GM18907 (cell line): Measurements from ENCODE around the gene STUM.
"Not testable (repeated sequence)": the region's sequence is repeated elsewhere in the genome, so short reads cannot be mapped to it uniquely, and the experiment has no call there.

ENCODE experiments used
- ATAC-seq: cut with Tn5 transposase; IDR thresholded peaks from one replicate; pipeline ENCODE4 v1.9.1; 2021; ENCODE audit warnings: mild to moderate bottlenecking, moderate library complexity; ENCODE audit not compliant: unreplicated experiment

STUM gene

DNA sequence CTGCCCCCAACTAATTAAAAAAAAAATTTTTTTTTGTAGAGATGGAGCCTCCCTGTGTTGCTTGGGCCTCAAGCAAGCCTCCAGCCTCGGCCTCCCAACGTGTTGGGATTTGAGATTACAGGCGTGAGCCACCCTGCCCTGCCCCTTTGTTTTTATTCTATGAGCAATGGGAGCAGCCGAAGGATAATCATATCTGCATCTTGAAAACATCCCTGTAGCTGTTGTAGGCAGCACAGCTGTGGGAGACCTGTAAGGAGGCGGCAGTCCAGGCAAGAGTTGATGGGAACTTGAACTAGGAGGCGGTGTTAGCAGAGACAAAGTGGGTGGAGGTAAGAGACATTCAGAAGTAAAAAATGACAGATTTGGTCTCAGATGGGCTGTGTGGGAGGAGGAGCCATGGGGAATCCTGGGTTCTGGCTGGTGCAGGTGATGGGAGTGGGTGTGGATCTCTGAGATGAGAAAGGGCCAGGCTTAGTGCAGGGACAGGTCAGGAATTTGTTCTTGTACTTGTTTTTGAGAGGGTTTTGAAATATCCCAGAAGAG, 31.3 kb downstream of the STUM start:
- ATAC-seq, result no peak

DNA sequence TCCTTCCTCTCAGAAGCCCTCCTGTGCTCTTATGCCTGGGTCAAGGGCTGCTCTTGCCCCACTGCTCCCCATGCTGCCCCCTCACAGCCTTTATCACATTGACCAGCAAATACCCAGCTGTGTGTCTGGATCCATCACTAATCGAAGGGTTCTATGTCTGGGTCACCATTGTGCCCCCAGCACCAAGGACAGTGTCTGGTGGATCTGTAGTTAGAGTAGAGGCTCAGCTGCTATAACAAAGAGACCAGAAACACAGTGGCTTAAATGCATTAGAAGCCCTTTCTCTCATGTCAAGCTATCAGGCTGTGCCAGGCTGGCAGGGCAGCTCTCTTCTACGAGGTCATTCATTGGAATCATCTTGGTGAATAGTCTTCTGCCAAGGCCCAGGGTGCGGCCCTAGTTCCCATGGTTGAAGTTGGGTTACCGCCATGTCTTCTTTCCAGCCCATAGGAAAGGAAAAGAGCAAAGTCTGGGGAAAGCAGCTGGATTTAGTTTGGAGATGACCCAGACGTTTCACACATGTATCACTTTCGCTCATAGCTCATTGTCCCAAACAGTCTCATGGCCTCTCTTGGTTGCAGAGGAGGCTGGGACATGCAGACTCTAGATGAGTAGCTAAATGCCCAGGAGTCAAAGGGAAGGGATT, 32.2 kb downstream of the STUM start:
- ATAC-seq, result no peak

DNA sequence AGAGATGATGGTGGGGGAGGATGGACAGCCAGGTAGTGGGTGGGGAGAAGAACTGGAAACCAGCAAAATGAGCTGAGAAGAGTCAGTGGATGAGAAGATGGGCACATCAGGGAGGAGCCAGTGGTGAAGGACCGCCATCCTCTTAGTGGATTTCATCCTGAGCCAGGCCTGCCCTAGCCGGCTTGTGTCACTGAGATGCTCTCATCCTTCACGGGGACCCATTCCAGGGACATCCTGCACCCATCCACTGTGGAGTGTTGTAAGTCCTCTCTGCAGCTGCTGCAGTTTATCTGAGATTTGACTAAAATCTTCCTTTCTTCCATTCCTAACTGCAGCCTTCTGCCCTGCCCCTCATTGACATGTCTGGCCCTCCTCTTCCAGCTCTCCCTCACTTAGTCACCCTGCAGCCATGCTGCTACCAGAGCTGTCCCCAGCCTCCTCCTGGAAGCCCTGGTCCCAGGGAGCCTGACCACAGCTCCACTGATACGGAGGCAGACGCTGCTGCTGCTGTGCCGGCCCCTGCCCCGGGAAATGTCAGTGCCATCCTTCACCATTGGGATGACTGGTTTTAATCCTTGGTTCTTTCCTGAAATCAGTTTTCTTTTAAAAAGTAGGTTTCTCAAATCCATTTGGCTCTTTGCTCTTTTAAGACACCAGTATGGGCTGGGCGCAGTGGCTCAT, 33.2 kb downstream of the STUM start:
- no peak for ATAC-seq

DNA sequence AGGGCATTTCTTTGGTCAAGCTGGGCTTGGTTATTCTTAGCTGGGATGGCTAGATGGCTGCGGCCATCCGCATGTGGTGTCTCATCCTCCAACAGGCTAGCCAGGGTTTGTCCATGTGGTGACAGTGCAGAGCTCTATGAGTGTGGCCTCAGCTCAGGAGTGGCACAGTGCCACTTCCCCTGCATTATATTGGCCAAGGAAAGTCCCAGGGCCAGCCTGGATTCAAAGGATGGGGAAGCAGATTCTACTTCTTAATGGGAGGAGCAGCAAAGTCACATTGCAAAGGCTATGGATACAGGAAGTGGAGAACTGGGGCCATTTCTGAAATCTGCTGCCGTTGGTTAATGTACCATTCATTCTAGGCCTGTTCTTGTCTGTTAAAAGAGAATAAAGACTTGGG, 34.4 kb downstream of the STUM start:
- ATAC-seq, result no peak

DNA sequence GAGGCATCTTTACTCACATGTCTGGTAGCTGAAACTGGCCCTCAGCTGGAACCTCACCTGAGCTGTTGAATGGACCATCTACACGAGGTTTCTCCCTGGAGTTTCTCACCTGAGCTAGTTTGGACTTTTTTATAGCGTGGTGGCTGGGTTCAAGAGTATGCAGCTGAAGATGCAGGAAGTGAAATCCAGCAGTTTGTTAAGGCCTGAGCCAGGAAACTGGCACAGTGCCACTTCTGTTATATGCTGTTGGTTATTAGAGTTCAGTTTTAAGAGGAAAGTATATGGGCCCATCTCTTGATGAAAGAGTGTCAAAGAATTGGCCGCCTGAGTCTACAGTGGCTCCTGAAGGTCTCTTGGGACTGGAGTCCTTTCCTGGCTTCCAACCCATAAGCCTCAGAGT, 35.6 kb downstream of the STUM start:
- no peak for ATAC-seq

DNA sequence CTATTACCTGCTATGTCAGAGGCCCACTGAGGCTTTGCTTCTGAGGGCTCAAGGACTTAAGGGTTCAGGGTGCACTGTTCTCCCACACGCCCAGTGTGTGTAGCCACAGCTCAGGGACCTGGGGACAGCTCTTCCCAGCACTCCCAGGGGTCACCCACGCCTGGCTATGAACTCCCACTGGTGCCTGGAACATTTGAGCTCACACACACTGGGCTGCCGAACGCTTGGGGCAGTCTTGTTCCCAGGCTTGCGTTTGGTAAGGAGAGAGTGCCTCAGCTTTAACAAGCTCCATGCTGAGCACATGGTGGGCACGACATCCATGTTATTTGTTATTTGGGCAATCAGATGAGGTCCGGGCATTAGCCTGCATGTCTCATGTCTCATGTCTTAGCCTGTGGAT, 37.6 kb downstream of the STUM start:
- no peak for ATAC-seq

DNA sequence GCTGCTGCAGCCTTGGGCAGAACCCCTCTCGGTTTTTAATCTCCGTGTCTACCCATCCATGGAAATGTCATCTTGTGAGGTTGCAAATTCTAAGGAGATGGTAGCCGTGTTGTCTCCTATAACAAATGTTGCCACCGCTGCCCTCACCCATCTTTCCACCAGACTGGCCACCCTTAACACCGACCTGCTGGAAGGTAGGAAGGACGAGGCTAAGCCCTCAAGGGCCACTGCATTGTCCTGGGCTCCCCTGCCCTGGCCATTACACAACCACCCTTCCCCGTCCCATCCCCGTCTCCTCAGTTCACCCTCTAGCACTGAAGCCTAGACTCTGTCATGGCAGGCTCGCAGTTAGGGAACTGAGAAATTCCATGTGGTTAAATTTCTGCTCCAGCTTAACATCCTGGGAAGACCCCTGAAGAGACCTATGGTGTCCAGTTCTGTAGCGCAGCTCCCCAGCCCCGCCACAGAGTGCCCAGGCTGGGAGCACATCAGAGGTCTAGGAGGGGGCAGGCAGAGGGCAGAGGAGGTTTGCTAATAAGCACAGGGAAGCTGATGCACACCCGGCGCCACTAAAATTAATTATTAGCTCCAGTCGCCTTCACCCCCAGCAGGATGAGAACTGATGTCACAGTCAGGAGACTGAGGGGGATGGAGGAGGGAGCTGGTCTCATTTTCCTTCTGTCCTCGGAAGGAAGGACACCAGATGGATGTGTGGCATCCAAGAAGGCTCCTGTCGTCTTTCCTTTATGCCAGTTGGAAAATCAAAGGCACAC, 38.3 kb downstream of the STUM start:
- ATAC-seq, result no peak

DNA sequence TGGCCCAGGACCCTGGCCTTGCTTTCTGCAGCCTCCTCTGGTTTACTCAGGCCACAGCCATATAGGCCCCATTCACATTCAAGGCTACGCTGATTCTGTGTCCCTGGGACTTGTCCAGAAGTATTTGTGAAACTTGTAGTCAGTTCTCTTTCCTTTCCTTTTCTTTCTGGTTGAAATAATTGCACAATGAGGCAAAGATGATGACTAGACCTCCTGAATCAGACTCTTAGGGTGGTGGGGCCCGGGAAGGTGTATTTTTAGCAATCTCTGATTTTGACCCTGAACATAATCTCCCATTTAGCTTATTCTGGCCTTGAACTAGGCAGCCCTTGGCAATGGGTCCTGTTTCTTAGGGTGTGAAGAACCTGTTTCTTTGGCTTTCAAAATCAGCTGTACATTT, 39.9 kb downstream of the STUM start:
- ATAC-seq, result no peak

DNA sequence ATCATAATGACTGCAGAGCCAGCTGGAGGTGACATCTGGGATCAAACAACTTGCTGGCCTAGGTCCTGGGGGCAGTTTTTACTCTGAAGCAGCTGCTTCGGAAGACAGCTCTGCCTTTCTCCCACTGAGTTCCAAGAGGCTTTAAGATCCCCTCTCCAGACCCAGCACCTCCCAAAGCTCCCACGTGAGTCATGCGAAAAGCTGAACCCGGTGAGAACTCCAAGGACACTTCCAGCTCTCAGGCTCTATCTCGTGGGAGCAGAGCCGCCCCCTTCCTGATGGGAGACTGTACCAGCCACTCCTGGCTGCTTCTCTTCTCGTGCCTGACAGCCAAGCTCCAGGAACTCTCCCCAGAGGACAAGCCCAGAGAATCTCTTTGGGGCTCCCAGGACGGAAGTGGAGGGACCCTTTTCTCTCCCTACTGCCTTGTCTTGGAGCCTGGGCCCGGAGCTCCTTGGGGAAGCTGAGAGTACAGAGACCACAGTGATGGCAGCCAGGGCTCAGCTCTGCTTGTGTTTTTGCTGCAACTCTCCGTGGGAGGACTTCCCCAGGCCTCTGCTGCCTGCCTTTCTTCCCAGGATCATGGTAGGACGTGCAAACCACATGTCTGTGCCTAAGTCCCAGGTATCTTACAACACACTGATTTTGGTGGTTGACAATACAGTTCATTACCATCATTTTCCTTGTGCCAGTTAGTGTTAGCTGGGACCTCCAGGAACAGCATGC, 40.6 kb downstream of the STUM start:
- no peak for ATAC-seq

DNA sequence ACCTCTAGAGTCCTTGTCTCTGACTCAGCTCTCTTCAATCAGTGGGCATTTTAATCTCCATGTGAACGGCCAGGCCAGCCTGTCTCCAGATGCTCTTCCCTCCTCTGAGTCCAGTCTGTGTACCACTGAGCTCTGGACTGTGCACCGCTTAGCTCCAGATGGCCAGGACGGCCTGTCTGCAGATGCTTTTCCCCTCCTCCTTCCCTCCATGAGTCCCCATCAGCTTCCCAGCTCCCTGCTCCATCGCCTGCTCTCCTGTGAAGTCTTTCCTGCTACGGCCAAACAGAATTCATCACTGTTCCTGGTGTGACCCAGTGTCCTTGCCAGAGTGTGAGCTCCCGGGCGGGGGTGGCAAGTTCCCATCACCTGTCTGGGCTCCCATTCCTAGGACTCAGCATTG, 42.0 kb downstream of the STUM start:
- ATAC-seq, result no peak

DNA sequence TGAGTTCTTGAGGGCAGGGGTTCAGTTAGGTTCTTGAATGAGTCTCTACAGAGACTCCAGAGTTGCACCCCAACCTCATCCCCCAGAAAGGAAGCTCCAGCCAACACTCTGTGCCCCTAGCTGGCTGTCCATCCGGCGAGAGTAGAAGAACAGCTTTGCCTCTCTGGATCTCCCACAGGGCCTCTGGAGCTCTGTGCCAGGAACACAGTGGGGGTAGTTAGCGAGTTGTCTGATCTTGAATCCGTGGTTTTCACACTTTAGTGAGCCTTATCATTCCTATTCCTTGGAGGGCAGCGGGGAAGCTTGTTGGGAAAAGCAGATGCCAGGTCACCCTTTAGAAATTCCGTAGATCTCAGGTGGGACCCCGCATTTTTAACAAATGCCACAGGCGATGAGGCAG, 45.0 kb downstream of the STUM start:
- no peak for ATAC-seq

DNA sequence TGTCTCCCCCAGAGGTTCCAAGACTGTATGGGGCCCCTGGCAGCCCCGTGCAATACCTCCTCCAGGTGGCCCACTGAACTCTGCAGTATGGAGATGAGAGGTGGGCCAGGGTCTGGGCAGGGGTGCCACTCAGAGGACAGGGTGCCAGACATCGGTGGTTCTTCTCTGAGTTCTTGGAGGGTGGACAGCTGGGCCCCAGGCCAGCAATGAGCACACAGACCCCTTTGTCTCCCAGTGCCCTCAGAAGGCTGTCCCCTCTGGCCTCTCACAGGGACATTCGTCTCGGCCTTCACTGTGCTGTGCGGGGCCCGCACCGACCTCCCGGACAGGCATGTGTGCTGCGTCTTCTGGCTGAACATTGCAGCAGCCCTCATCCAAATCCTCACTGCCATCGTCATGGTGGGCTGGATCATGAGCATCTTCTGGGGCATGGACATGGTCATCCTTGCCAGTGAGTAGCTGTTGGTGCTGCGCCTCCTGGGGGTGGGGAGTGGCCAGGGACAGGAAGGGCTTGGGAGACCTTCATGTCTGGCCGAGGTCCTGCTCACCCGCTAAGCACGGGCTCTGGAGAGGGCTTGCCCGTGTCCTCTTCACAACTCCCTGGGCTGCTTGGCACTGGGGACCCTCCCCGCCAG, 48.1 kb downstream of the STUM start:
- no peak for ATAC-seq

DNA sequence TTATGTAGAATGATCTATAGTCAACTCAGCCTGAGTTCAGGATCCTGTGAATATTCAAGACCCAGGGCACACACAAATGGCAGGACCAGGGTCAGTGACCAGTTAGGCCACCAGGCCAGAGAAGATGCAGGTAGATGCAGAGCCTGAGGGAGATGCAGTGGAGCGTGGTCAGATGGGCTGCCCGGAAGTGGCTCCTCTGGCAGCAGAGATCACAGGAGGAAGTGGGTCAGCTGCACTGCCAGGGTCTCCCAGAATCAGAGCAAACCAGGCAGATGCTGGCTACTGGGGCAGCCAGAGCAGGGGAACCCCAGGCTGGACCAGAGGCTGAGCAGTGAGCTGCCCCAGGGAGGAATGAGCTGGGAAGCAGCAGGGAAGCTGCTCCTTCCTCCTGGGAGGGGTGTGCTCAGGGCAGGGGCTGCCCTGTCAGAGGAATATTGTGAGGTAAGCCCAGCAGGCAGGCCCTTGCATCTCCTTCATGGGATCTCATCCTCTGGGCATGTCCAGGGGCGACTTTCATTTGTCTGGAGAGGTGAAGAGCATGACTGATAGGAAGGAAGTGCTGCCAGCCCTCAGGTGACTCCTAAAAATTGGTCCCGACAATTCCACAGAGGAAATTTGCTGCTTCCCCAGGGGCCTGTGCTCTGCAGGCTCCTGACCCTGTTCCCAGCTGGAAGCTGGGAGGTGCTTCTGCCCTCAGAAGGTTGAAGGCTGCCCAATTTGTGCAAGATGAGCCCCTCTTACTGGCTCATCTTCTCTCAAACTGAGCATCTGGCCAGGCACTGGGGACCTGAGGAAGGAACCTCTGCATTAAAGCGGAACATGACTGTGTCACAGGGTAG, 49.3 kb downstream of the STUM start:
- ATAC-seq, result no peak

DNA sequence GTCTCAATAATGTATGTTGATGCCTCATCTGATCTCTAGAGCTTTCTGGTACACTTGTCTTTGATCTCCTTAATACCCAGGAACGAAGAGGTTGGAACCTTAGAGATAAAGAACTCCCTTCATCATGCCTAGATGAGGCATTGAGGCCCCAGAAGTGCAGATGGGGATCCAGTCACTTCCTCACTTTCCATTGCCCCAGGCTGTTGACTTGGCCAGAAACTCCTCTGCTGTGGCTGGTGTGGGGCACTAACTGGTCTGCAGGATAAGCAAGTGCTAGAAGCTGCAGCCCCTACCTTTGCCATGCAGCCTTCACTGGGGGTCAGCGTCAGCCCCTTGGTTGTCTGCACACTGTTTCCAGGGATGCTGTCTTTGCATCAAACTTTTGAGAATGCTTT, 49.9 kb downstream of the STUM start:
- ATAC-seq, result no peak

DNA sequence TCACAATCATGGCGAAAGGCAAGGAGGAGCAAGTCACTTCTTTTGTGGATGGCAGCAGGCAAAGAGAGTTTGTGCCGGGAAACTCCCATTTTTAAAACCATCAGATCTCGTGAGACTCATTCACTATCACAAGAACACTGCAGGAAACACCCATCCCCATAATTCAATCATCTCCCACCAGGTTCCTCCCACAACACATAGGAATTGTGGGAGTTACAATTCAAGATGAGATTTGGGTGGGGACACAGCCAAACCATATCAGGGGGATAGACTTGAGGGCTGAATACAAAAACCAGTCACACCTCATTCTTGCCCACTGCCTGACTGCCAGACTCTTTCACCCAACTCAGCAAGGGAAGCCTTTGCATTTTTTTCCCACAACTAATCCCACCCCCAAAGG, 50.4 kb downstream of the STUM start:
- not testable (repeated sequence) for ATAC-seq

DNA sequence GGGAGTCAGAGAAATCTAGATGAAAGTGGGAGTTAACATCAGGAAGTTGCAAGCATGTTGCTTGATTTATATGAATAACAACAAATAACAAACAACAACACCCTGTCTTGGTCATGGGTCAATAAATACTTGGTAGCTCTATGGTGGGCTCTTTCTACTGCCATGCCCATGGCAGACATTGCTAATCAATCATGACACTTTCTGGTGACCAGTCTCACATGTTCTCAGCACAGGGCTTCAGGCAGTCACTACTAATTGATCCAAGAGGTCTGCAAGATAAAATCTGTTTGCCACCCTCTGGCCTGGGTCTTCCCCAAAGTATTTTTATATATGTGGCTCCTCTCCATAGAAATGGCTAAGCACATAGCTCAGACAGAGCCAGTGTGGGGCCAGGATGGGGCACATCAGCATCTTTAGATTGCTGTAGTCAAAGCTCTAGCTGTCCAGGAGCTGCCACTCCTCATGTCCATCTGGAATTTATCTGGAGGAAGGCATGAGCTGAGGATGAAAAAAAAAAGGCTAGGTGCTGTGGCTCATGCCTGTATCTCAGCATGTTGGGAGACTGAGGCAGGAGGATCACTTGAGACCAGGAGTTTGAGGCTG, 51.2 kb downstream of the STUM start:
- no peak for ATAC-seq

DNA sequence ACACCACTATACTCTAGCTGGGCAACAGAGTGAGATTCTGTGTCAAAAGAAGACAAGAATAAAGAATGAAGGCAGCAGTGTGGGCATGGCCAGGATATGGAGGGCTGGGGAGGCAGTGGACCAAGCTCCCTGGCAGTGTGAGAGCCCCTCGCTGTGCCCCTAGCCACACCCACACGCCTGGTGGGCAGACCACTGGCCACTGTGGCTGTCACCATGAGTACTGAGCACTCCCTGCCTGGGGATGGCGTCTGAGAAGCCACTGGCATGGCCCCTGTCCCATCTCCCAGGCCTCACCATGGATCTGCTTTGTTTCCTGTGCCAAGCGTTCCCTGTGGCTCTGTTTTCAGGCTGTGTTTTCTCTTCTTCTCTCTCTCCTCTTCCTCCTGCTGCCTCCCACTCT, 51.7 kb downstream of the STUM start:
- no peak for ATAC-seq

DNA sequence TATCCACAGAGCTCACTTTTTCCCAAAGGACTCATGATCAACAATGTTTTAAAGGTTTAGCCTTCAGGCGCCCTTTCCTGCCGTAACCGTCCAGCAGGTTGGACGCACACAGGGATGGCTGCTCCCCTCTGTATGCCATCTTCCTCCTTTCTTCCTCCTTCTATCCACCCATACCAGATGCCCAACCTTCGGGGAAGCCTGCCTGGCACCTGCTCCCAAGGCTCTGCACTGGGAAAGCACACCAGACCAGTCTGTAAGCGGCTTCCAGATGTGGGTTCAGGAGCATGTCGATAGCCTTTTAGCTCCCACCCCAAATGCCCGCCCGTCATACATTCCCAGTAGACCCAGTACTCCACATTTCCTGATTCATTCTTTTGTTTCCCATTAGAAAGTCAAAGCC, 52.9 kb downstream of the STUM start:
- no peak for ATAC-seq

DNA sequence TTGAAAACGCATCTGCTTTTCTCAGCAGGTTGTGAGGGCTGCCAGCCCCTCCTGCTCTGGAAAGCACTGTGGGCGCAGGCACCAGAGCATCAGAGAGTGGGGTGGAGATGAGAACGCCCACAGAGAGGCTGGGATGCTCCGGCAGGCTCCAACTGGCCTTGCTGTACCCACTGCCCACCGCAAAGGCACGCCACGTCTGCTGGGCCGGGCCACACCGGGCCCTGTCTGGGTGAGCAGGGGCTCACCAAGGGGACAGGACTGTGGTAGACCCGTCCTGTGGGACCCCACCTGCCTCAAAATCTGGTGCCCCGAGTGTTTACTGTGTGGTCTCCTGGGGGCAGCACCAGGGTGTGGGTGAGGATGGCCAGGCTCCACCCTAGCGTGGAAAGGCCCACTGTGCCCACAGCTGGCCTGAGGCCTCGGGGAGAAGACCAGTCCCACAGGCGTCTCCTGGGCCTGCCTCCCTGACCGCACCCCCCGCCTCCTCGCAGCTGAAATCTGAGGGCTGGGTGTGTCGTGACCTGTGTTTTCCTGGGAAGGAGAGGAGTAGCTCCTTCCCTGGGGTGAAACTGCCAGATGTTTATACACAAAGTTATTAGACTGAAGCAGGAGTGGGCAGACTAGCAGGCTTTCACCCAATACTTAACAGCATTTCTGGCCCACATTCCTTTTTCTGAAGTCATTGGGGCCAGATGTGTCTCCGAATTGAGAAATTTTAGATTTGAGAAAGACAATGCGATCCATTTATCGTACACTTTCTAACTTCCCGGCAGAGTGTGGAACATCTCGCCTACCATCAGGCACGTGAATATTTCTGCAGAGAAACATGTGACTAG, 53.8 kb downstream of the STUM start:
- no peak for ATAC-seq
